Esophagus (tissue), 2 donors: ENCODE measurements around the gene ANKRD13B. TPM values are rescaled to one million over a fixed set of nuclear protein-coding genes. Genes with fewer than 3 reads are reported as not detected.
A peak's percentile ranks its signal among the peaks of the same experiment; 100 is the strongest.

Experiments
- H3K27ac ChIP-seq, 2 donors: one replicate each; pipeline ENCODE4 v1.5.1; 2013; ENCODE audit warnings: low read depth in 2 of 2, mild to moderate bottlenecking in 2 of 2, inconsistent platforms in 1 of 2, low read length in 1 of 2, moderate library complexity in 1 of 2
- H3K27me3 ChIP-seq, 2 donors: one replicate each; pipeline ENCODE4 v1.6.1; 2013; ENCODE audit warnings: low read length in 2 of 2, control low read depth in 1 of 2, mild to moderate bottlenecking in 1 of 2; ENCODE audit not compliant: insufficient read depth in 2 of 2, control insufficient read depth in 1 of 2
- H3K36me3 ChIP-seq, 2 donors: one replicate each; pipeline ENCODE4 v1.6.1; 2013; ENCODE audit warnings: low read length in 1 of 2; ENCODE audit not compliant: control insufficient read depth in 2 of 2, insufficient read depth in 2 of 2
- H3K4me1 ChIP-seq, 2 donors: one replicate each; pipeline ENCODE4 v1.6.1; 2013; ENCODE audit warnings: low read length in 1 of 2; ENCODE audit not compliant: control insufficient read depth in 2 of 2, insufficient read depth in 2 of 2
- H3K4me3 ChIP-seq, 2 donors: one replicate each; pipeline ENCODE4 v1.5.1; 2013; ENCODE audit warnings: low read length in 2 of 2, mild to moderate bottlenecking in 2 of 2, low read depth in 1 of 2, moderate library complexity in 1 of 2
- H3K9me3 ChIP-seq, 2 donors: one replicate each; pipeline ENCODE4 v1.6.1; 2013; ENCODE audit warnings: mild to moderate bottlenecking in 2 of 2, low read depth in 1 of 2, low read length in 1 of 2, moderate library complexity in 1 of 2; ENCODE audit not compliant: control insufficient read depth in 2 of 2, insufficient read depth in 1 of 2
- WGBS, 2 donors: extraction: QIAGEN DNeasy Blood & Tissue Kit; methylation state at CpG; one replicate each; pipeline ENCODE4 v1.1.7; 2013; 5-methylcytosine and 5-hydroxymethylcytosine counted together
- polyA plus RNA-seq, 2 donors: library from polyadenylated mRNA; stranded (reverse); fragments of 200-250 nt; gene quantifications; one replicate each; pipeline ENCODE4 v1.2.3, GENCODE V29; 2013
- donor health status: healthy with polysubstance abuse.
- donor health status: Bipolar disorder and iron deficiency.

The ANKRD13B gene
- polyA plus RNA-seq, 2 donors: 3.5 to 6.5 TPM

DNA sequence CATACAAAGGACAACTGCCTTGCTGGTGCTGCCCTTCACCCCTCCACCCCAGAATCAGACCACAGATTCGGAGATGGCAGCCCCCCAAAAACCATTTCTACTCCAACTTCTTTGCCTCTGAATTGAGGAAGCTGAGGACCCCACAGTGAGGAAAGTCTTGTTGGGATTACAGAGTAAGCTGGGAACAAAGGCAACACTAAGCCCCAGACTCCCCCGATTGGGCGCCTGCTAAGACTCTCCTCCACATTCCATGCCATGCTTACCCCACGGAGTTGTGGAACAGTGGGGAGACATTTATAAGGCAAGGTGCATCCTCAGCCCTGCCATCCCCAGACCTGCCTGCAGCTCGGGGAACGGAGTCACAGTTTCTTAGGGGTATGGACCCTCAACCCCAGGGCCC is 5.3 kb upstream of the ANKRD13B start:
- Histone ChIP-seq H3K4me1 (peaks cover 19 to 60% of the 10 kb centered on the region in 2 donors), H3K27ac (no peak overlapping the region), H3K36me3 (peaks cover 0 to 5% of the 10 kb centered on the region in 2 donors), H3K9me3 (no peaks in the 10 kb centered on the region), H3K27me3 (no peaks in the 10 kb centered on the region), H3K4me3 (peak overlapping the region in 1 of 2 donors; percentile 78)
- WGBS, 2 donors: 57 to 68% methylated on average over 6 of the region's 6 CpGs

DNA sequence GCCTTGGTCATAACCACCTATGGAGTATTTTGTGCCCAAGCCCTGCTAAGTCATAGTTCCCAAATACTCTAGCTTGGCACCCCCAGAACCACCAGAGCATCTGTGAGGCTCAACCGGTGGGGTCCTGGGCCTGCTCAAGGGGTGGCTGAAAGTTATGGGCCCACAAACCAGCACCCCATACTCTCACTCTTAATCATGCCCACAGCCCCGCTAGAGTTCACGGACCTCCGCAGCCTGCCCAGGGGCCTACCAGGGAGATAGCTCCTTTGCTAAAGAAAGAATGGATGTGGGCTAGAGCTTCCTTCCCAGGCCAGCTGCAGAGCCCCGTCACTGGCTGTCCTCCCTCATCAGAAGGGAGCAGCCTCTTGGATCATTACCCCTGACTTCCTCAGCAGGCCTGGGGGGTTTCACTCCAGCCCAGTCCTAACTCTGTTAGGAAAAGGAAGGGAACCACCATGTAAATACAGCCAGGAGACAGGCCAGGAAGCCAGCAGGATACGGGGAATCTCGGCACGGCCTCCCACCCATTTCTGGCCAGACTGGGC is 4.8 kb upstream of the ANKRD13B start:
- 14 to 22% methylated on average over 8 of the region's 8 CpGs for WGBS, 2 donors
- H3K27ac ChIP-seq: peak overlapping the region; percentile 72 to 84
- H3K4me1 ChIP-seq: peaks cover 16 to 56% of the 10 kb centered on the region in 2 donors
- peaks cover 0 to under 1% of the 10 kb centered on the region in 2 donors for H3K36me3 ChIP-seq
- no peaks in the 10 kb centered on the region for H3K9me3 ChIP-seq
- peak overlapping the region; percentile 78 to 80 for H3K4me3 ChIP-seq
- H3K27me3 ChIP-seq: no peaks in the 10 kb centered on the region

DNA sequence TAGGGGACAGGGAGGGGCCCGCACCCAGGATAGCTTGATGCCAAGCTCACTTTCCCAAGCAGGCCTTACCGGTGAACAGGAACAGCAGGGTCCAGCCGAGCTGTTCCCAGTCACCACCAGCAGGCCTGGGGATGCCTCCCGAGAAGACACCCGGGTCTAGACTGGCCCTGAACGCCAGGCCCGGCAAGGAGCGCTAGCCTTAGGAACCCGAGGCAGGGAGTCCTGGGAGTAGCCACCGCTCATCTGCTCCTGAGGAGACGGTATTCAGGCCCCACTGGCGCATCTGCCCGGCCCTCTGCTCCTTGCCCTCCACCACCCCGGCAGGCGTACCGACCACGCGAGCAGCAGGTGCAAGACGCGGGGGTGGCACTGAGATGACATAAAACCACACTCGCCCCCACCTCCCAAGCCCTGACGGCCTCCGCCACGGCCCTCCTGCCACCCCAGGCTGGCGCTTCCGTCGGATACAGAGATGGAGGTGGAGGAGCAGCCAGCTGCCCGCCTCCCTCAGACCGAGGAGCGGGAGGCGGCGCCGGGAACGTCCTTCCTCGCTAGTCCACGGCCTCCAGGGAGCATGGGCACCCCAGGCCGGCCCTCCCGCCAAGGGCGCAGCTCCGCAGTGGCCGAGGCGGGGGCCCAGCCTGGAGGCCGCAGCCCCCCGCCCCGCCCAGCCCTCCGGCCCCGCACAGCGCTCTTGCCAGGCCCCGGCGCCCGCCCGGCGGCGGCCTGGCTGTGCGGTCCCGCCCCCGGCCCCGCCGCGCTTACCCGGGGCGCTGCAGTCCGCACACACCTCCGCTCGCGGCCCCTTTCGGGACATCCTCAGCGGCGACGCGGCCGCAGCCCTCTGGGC is 4.1 kb upstream of the ANKRD13B start:
- peaks cover 13 to 49% of the 10 kb centered on the region in 2 donors for H3K4me1 ChIP-seq
- H3K9me3 ChIP-seq: no peaks in the 10 kb centered on the region
- H3K27me3 ChIP-seq: no peaks in the 10 kb centered on the region
- H3K4me3 ChIP-seq: peak overlapping the region; percentile 78 to 80
- 1% methylated on average over 40 to 72 of the region's 72 CpGs for WGBS, 2 donors
- H3K36me3 ChIP-seq: no peaks in the 10 kb centered on the region
- H3K27ac ChIP-seq: peak overlapping the region; percentile 72 to 84

DNA sequence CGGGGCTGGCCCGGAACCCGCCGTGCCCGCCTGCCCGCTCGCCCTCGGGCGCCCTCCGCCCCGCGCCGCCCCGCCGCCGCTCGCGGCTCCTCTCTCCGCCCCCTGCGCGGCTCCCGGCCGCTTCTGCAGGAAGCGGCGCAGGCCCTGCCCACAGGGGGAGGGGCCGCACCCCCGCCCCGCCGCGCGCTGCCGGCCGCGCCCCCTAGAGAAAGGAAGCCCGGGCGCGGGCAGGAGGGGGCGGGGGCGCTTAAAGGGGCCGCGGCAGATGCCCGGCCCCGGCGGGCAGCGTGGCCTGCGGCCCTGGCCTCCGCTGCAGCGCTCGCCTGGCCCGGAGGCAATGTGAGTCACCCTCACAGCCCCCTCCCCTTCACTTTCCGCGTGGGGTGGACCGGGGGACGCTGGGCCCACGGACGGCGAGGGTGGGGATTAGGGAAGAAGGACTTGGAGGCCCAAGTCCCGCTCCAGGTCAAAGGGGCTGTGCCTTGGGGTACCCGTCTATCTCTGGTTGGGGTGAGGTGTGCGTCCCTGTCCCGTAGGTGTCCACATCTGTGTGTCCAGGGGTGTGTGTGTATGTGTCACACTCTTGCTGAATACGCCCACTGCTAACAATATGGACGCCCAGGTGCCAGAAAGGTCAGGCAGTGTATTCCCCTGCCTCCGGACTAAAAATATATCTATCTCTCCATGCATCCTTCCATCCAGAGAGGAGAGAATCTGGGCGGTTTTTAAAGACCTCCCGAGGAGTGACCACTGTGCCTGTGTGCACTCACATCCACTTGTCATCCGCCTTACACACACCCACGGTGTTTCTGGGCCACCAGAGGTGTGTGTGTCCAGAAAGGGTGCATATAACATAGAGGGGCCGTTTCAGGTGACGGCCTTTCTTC is 3.2 kb upstream of the ANKRD13B start, which contains the start of gene GIT1:
TSS of gene GIT1 (minus strand) at position 125 of the 887 bp plus-strand sequence. CDS start 270 bp downstream, outside the sequence.
- 4 to 7% methylated on average over 37 to 70 of the region's 70 CpGs for WGBS, 2 donors
- Histone ChIP-seq H3K36me3 (no peaks in the 10 kb centered on the region), H3K9me3 (no peaks in the 10 kb centered on the region), H3K4me1 (peaks cover 20 to 46% of the 10 kb centered on the region in 2 donors), H3K27ac (peak within 1 kb of the TSS; percentile 90 to 92), H3K4me3 (peak within 1 kb of the TSS; percentile 78 to 80), H3K27me3 (no peaks in the 10 kb centered on the region)

DNA sequence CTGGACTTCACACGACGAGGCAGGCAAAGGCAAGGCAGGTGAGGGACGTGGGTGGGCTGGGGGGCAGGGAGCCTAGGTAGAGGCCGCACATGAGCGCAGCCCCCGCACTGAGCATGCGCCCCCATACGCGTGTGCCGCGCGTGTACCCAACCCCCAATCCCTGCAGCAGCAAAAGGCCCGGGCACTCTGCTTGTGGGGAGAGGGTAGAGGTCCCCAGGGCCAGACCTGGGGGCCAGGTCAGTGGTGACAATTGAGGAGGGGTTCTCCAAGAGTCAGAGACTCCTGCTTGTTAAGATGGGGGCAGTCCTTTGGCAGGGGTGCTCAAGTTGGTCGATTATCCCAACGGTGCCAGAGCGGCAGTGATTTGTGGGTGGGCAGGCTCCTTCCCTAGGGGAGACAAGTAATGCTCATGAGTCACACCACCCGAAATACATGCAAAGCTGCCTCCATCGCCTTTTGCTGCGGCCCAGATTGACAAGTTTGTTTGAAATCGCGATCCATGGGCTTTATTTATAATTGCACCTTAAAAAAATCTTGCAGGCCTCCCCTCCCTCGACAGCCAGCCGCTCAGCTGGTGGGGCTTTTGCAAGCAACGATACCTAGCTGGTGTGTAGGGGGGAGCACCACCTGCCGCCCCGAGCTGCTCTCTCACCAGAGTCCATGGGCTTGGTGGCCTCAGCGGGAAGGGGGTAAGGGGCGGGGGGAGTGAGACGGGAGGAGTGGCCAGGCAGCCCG is 2.4 kb upstream of the ANKRD13B start:
- peaks cover 20 to 46% of the 10 kb centered on the region in 2 donors for H3K4me1 ChIP-seq
- no peaks in the 10 kb centered on the region for H3K27me3 ChIP-seq
- no peaks in the 10 kb centered on the region for H3K9me3 ChIP-seq
- H3K27ac ChIP-seq: peak overlapping the region; percentile 90 to 92
- peak overlapping the region; percentile 3 to 78 for H3K4me3 ChIP-seq
- 16 to 31% methylated on average over 30 of the region's 30 CpGs for WGBS, 2 donors
- no peaks in the 10 kb centered on the region for H3K36me3 ChIP-seq

DNA sequence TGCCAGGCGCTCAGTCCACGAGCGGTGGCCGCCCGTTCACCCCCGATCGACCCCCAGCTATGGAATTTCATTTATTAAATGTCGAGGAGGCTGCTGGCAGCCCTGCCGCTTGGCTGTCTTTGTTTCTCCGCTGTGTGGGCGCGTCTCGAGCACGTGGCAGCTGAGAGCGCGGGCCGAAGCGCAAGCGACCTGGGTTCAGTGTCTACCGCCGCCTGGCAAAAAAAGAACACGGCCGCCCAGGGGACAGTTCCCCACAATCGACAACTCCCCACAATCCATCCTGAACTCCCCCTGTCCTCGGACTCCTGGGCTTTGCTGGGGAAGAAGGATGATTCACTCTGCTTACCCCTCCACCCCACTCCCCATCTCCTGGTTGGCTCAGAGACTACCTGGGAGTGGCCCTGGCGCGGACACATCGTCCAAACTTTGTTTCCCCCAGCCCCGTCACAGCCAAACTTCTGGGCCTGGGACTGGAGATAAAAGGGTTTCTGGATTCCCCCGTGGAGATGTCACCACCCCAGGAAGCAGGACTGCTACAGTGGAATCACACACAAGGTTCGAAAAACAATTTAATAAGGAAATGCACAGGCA is 1.7 kb upstream of the ANKRD13B start:
- Histone ChIP-seq H3K9me3 (no peaks in the 10 kb centered on the region), H3K36me3 (no peaks in the 10 kb centered on the region), H3K27me3 (no peaks in the 10 kb centered on the region), H3K4me3 (peak overlapping the region in 1 of 2 donors; percentile 1), H3K27ac (peak overlapping the region; percentile 90 to 92), H3K4me1 (peaks cover 20 to 46% of the 10 kb centered on the region in 2 donors)
- 2 to 13% methylated on average over 29 to 31 of the region's 31 CpGs for WGBS, 2 donors

DNA sequence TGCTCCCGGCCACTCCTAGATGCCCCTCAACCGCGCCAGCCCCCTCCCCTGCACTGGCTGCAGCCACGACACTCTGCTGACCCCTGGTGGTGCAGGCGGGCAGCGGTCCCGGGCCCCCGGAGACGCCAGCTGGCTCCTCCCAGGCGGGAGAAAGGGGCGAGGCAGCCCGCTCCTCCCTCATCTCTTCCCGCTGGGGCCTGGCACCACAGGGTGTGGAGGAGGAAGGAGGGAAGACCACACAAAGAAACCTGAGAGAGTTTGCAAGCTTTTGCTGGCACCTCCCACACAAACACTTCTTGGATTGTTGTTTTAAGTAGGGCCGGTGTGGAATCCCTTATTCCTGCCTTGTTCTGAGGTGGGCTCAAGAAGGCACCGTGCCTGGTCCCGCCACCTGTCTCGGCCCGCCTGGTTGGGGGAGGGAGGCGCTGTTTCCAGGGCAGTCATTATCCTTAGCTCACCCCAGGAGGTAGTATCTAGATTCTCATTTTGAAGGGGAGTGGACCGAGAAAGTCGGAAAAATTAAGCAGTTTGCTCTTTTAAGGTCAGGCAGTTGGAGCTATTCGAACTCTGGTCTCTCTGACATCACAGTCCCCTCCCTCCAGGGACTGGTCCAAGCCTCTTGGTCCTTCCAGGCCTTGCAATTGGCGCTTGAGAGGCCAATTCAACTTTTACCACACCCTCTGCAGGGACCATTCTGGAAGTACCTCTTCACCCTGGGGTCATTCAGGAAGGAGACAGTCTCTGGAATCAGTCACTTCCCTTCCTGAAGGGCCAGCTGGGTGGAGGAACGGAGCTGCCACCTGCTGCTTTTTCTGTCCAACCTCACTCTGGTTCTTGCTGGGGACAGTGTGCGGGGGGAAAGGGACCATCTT is 959 bp upstream of the ANKRD13B start:
- H3K4me1 ChIP-seq: peaks cover 20 to 40% of the 10 kb centered on the region in 2 donors
- H3K27me3 ChIP-seq: no peaks in the 10 kb centered on the region
- H3K27ac ChIP-seq: peak overlapping the region; percentile 90 to 92
- peak overlapping the region in 1 of 2 donors; percentile 1 for H3K4me3 ChIP-seq
- H3K36me3 ChIP-seq: no peaks in the 10 kb centered on the region
- WGBS, 2 donors: 8 to 14% methylated on average over 25 of the region's 25 CpGs
- no peaks in the 10 kb centered on the region for H3K9me3 ChIP-seq
